SK-N-SH (cell line): ENCODE measurements around the gene MICALL1. TPM values are rescaled to one million over a fixed set of nuclear protein-coding genes. Genes with fewer than 3 reads are reported as not detected.

Experiments used
- CTCF ChIA-PET: fragments of 300-600, 350-600 bp; formaldehyde crosslinking; extraction: SDS; loops from one replicate; lab custom pipeline; 2021; lab: Yijun Ruan, JAX
- POLR2A ChIA-PET: fragments of 350-600 bp; sonication (Branson Sonifier 250); formaldehyde crosslinking; extraction: SDS; loops from one replicate; lab custom pipeline; 2020; ENCODE audit warnings: antibody characterized with exemption, inconsistent platforms; lab: Yijun Ruan, JAX
- DNase-seq: peaks from one replicate; pipeline ENCODE4 v3.0.0; 2012
- H2AFZ ChIP-seq: fragments of 200-600 bp; sonication (generic); 2 replicates; pipeline ENCODE4 v1.8.1; 2016; ENCODE audit warnings: antibody characterized with exemption, mild to moderate bottlenecking, low read depth
- H3F3A ChIP-seq: fragments of 200-600 bp; sonication (generic); replicated peaks from 2 replicates; pipeline ENCODE3; 2016; ENCODE audit warnings: antibody characterized with exemption, mild to moderate bottlenecking; ENCODE audit not compliant: insufficient read depth
- H3K27ac ChIP-seq, 2 experiments: fragments of 200-500 bp in 1 of 2; fragments of 200-600 bp in 1 of 2; sonication (Bioruptor generic) in 1 of 2; sonication (generic), shearing (Covaris generic) in 1 of 2; 2 replicates each; pipeline versions ENCODE4 v1.5.1 to v1.6.1; 2014 to 2016; ENCODE audit warnings: low read depth in 2 of 2, inconsistent platforms in 1 of 2, low read length in 1 of 2, mild to moderate bottlenecking in 1 of 2, mixed read lengths in 1 of 2
- H3K27me3 ChIP-seq: fragments of 200-600 bp; sonication (generic), shearing (Covaris generic); 2 replicates; pipeline ENCODE4 v1.6.1; 2016; ENCODE audit warnings: mixed run types; ENCODE audit not compliant: insufficient read depth
- H3K36me3 ChIP-seq, 2 experiments: fragments of 200-500 bp in 1 of 2; fragments of 200-600 bp in 1 of 2; sonication (Bioruptor generic) in 1 of 2; sonication (generic) in 1 of 2; replicated peaks in 1 of 2; 2 replicates each; pipeline versions ENCODE3 to v1.5.1; 2014 to 2016; ENCODE audit warnings: low read length in 1 of 2, mild to moderate bottlenecking in 1 of 2; ENCODE audit not compliant: insufficient read depth in 2 of 2, control insufficient read depth in 1 of 2
- H3K4me1 ChIP-seq, 2 experiments: fragments of 200-500 bp in 1 of 2; fragments of 200-600 bp in 1 of 2; sonication (Bioruptor generic) in 1 of 2; sonication (generic), shearing (Covaris generic) in 1 of 2; 2 replicates each; pipeline versions ENCODE4 v1.5.1 to v1.6.1; 2014 to 2016; ENCODE audit warnings: low read depth in 1 of 2, low read length in 1 of 2, mixed run types in 1 of 2; ENCODE audit not compliant: insufficient read depth in 2 of 2, control insufficient read depth in 1 of 2
- H3K4me2 ChIP-seq: fragments of 200-600 bp; sonication (generic), shearing (Covaris generic); 2 replicates; pipeline ENCODE4 v1.6.1; 2017; ENCODE audit warnings: mixed run types
- H3K4me3 ChIP-seq, 2 experiments: fragments of 200-500 bp in 1 of 2; fragments of 200-600 bp in 1 of 2; sonication (Bioruptor generic) in 1 of 2; sonication (generic), shearing (Covaris generic) in 1 of 2; 2 replicates each; pipeline versions ENCODE4 v1.5.1 to v1.8.1; 2014 to 2016; ENCODE audit warnings: low read depth in 2 of 2, inconsistent platforms in 1 of 2, low read length in 1 of 2, mild to moderate bottlenecking in 1 of 2, mixed read lengths in 1 of 2, moderate library complexity in 1 of 2
- H3K79me2 ChIP-seq: fragments of 200-600 bp; sonication (generic); 2 replicates; pipeline ENCODE4 v1.8.1; 2017; ENCODE audit warnings: mild to moderate bottlenecking; ENCODE audit not compliant: insufficient read depth
- H3K9ac ChIP-seq: fragments of 200-600 bp; sonication (generic); 2 replicates; pipeline ENCODE4 v1.6.1; 2017; ENCODE audit warnings: mixed run types
- H3K9me2 ChIP-seq: fragments of 200-600 bp; sonication (generic); 2 replicates; pipeline ENCODE4 v1.6.1; 2017; ENCODE audit warnings: mixed run types
- H3K9me3 ChIP-seq: fragments of 200-600 bp; sonication (generic); 2 replicates; pipeline ENCODE4 v1.6.1; 2017; ENCODE audit warnings: mixed run types, mild to moderate bottlenecking, moderate library complexity
- H4K20me1 ChIP-seq: fragments of 200-600 bp; sonication (generic); 2 replicates; pipeline ENCODE4 v1.6.1; 2017; ENCODE audit warnings: mild to moderate bottlenecking, mixed run types; ENCODE audit not compliant: insufficient read depth
- ELF1 ChIP-seq: IDR thresholded peaks from 2 replicates; pipeline ENCODE4 v1.4.0; 2012
- EZH2phosphoT487 ChIP-seq: fragments of 200-600 bp; sonication (generic); IDR thresholded peaks from 2 replicates; pipeline ENCODE4 v1.6.1; 2017; ENCODE audit warnings: low read depth, mixed run types, mild to moderate bottlenecking, antibody characterized with exemption, moderate library complexity, borderline replicate concordance
- FOXM1 ChIP-seq: IDR thresholded peaks from 2 replicates; pipeline ENCODE4 v1.4.0; 2012; ENCODE audit warnings: low read depth, mild to moderate bottlenecking
- MAX ChIP-seq: IDR thresholded peaks from 2 replicates; pipeline ENCODE4 v1.4.0; 2012; ENCODE audit warnings: low read depth
- MEF2A ChIP-seq: IDR thresholded peaks from 2 replicates; pipeline ENCODE4 v1.4.0; 2012; ENCODE audit warnings: low read depth, borderline replicate concordance
- NRF1 ChIP-seq: IDR thresholded peaks from 2 replicates; pipeline ENCODE4 v1.6.1; 2012; ENCODE audit warnings: low read depth, mild to moderate bottlenecking, low read length
- RXRA ChIP-seq: IDR thresholded peaks from 2 replicates; pipeline ENCODE4 v1.4.0; 2012; ENCODE audit warnings: low read depth, mild to moderate bottlenecking, borderline replicate concordance
- SIN3A ChIP-seq: IDR thresholded peaks from 2 replicates; pipeline ENCODE4 v1.6.1; 2012; ENCODE audit warnings: low read depth, mild to moderate bottlenecking, low read length, moderate library complexity, borderline replicate concordance
- TCF12 ChIP-seq: IDR thresholded peaks from 2 replicates; pipeline ENCODE4 v1.4.0; 2012
- USF1 ChIP-seq: IDR thresholded peaks from 2 replicates; pipeline ENCODE4 v1.4.0; 2012; ENCODE audit warnings: low read depth, borderline replicate concordance
- USF2 ChIP-seq: fragments of 150-350 bp; IDR thresholded peaks from 2 replicates; pipeline ENCODE4 v1.6.1; 2017; ENCODE audit warnings: antibody characterized with exemption, low read length, low read depth, borderline replicate concordance
- YY1 ChIP-seq: IDR thresholded peaks from 2 replicates; pipeline ENCODE4 v1.4.0; 2012; ENCODE audit warnings: low read depth, mild to moderate bottlenecking
- WGBS: methylation state at CpG from one replicate; pipeline ENCODE4 v1.1.6; 2017; ENCODE audit warnings: low lambda C conversion rate; 5-methylcytosine and 5-hydroxymethylcytosine counted together
- polyA plus RNA-seq, 3 experiments: library from polyadenylated mRNA; depleted of rRNA; stranded (reverse); fragments of >200 nt; gene quantifications; 2 replicates each; pipeline ENCODE4 v1.2.3, GENCODE V29; 2012
- TF ChIP-seq, protein P1 (sequence below): IDR thresholded peaks from 2 replicates; pipeline ENCODE4; 2012

The MICALL1 gene
- polyA plus RNA-seq, 1 of the 3 experiments (the other 2 are of a cell fraction) = 12.9 TPM

DNA sequence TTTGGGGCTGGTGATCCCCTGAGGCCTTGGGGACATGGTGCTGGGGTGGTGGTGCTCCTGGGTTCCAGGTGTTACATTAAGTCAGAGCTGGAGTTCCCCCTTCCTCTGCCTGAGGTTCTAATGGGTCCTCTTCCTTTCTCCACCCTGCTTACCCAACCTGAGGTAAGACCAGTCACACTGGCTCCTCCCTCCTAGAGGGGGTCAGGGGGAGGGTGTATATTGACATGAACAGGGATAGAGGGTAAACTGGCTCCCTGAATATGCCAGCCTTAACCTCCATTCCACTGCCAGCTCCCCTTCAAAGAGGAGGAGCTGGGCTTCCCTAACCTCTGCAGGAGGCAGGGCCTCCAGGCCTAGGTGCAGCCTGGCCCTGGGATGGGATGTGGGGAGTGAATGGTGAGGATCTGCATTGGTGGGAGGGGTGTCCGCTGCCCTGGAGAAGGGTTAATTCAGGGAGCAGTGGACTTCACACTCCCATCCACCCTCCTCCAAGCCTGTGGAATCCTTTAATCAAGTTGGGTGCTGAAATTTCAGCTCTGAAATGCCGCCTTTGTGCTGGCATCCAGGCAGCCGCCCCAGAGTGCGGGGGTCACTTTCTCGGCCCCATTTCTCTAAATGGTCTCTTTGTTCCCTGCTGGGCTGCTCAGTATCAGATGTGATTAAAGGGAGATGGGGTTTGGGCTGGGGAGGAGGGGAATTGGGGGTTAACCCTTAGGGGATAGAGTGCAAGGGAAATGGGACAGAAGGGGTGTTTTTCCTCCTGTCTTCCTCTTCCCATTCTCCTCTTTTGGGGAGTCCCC is 62.6 kb downstream of the MICALL1 start:
- Histone ChIP-seq H3K9ac (no peak overlapping the region), H4K20me1 (no peaks in the 10 kb centered on the region), H3F3A (no peaks in the 10 kb centered on the region), H3K27me3 (no peaks in the 10 kb centered on the region), H3K9me2 (no peaks in the 10 kb centered on the region), H3K36me3 (peaks cover 0 to 14% of the 10 kb centered on the region in 2 experiments), H2AFZ (no peak overlapping the region), H3K4me2 (no peak overlapping the region), H3K79me2 (no peaks in the 10 kb centered on the region), H3K4me1 (no peaks in the 10 kb centered on the region), H3K9me3 (no peaks in the 10 kb centered on the region), H3K4me3 (no peak overlapping the region), H3K27ac (no peak overlapping the region)
- no peak for DNase-seq
- no peak for TF ChIP-seq FOXM1
- TF ChIP-seq USF2 = no peak
- TF ChIP-seq YY1 = no peak
- TF ChIP-seq, protein P1, sequence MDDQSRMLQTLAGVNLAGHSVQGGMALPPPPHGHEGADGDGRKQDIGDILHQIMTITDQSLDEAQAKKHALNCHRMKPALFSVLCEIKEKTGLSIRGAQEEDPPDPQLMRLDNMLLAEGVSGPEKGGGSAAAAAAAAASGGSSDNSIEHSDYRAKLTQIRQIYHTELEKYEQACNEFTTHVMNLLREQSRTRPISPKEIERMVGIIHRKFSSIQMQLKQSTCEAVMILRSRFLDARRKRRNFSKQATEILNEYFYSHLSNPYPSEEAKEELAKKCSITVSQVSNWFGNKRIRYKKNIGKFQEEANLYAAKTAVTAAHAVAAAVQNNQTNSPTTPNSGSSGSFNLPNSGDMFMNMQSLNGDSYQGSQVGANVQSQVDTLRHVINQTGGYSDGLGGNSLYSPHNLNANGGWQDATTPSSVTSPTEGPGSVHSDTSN = no peak
- TF ChIP-seq RXRA = no peak
- no peak for TF ChIP-seq ELF1
- no peak for TF ChIP-seq EZH2phosphoT487
- TF ChIP-seq MAX = no peak
- no peak for TF ChIP-seq MEF2A
- TF ChIP-seq NRF1 = no peak
- no peak for TF ChIP-seq TCF12
- no peak for TF ChIP-seq USF1
- CTCF ChIA-PET = no interaction called here
- POLR2A ChIA-PET = no interaction called here
- no CpG with 5 or more reads among the region's 5 CpGs for WGBS

GRCh38 chr22:37970864-37971263 is 64.8 kb downstream of the MICALL1 start:
- 100% methylated on average over 3 of the region's 4 CpGs for WGBS
- Histone ChIP-seq H3K36me3 (peaks cover 0 to 13% of the 10 kb centered on the region in 2 experiments), H3K79me2 (no peaks in the 10 kb centered on the region), H3K4me1 (no peaks in the 10 kb centered on the region), H3K9me3 (no peaks in the 10 kb centered on the region), H3K27me3 (no peaks in the 10 kb centered on the region), H4K20me1 (no peaks in the 10 kb centered on the region), H3K27ac (no peak overlapping the region), H3K4me2 (no peak overlapping the region), H3K9me2 (no peaks in the 10 kb centered on the region), H3K4me3 (no peak overlapping the region), H3F3A (no peaks in the 10 kb centered on the region), H2AFZ (no peak overlapping the region), H3K9ac (no peak overlapping the region)
- ChIA-PET POLR2A (no interaction called here), CTCF (interaction anchor here (1.2 kb wide), 1 partner anchor 37 kb away, joined by 4 read pairs; no protein-coding TSS in a partner anchor)
- no peak for DNase-seq
- TF ChIP-seq SIN3A (no peak), TCF12 (no peak), MEF2A (no peak)
